HCT116 (cell line): ENCODE data around the gene PPP1R12C. TPM values are rescaled to one million over a fixed set of nuclear protein-coding genes. Genes with fewer than 3 reads are reported as not detected.
"Not testable (repeated sequence)": the region's sequence is repeated elsewhere in the genome, so short reads cannot be mapped to it uniquely, and the experiment has no call there.

Experiments
- ATAC-seq: fragments of 200-7000 bp; cut with Tn5 transposase; 2 replicates; pipeline ENCODE4 v1.9.1; 2020; ENCODE audit warnings: mild to moderate bottlenecking, moderate library complexity
- BruUV-seq: library from RNA; stranded (reverse); fragments of 400-500 nt; replicated peaks from 2 replicates; lab custom pipeline; 2021; lab: Mats Ljungman, UMichigan
- CTCF ChIA-PET: fragments of 300-600 bp; sonication (Branson Sonifier 250); formaldehyde crosslinking; loops from one replicate; lab custom pipeline; 2021; ENCODE audit warnings: antibody characterized with exemption; lab: Charles Lee
- POLR2A ChIA-PET: fragments of 300-600, 350-600 bp; sonication (Branson Sonifier 250); formaldehyde crosslinking; loops from one replicate; lab custom pipeline; 2021; ENCODE audit warnings: antibody characterized with exemption; lab: Charles Lee
- RAD21 ChIA-PET, 2 experiments: fragments of 300-600 bp; sonication (Branson Sonifier 250); formaldehyde crosslinking; loops; one replicate each; lab custom pipeline; 2023; ENCODE audit warnings: low total read pairs in 2 of 2; ENCODE audit not compliant: uncharacterized antibody in 2 of 2, unreplicated experiment in 2 of 2, low non-redundant PET in 1 of 2; lab: Charles Lee
- DNase-seq: peaks from one replicate; pipeline ENCODE4 v3.0.0-alpha.2; 2010; ENCODE audit warnings: low read depth, low spot score
- H2AFZ ChIP-seq: fragments of 200-600 bp; shearing (Covaris generic), sonication (generic); 2 replicates; pipeline ENCODE4 v1.6.1; 2017; ENCODE audit warnings: low read depth, mixed run types, mixed read lengths, antibody characterized with exemption, low read length; ENCODE audit not compliant: poor library complexity, severe bottlenecking
- H3K27ac ChIP-seq: 2 replicates; pipeline ENCODE4 v1.5.1; 2012; ENCODE audit warnings: low read depth, low read length
- H3K27me3 ChIP-seq: fragments of 200-600 bp; sonication (generic); 2 replicates; pipeline ENCODE4 v1.6.1; 2016; ENCODE audit warnings: mixed run types, low read length, mixed read lengths; ENCODE audit not compliant: insufficient read depth
- H3K36me3 ChIP-seq, 2 experiments: fragments of 200-500 bp in 1 of 2; fragments of 200-600 bp in 1 of 2; sonication (Bioruptor generic) in 1 of 2; sonication (generic) in 1 of 2; 2 replicates each; pipeline versions ENCODE4 v1.5.1 to v1.6.1; 2014 to 2016; ENCODE audit warnings: low read length in 2 of 2, inconsistent platforms in 1 of 2, mixed read lengths in 1 of 2, mixed run types in 1 of 2; ENCODE audit not compliant: insufficient read depth in 2 of 2, control insufficient read depth in 1 of 2
- H3K4me1 ChIP-seq, 2 experiments: fragments of 200-600 bp in 1 of 2; sonication (generic) in 1 of 2; 2 replicates each; pipeline versions ENCODE4 v1.5.1 to v1.6.1; 2012 to 2017; ENCODE audit warnings: low read length in 2 of 2, inconsistent platforms in 1 of 2, mild to moderate bottlenecking in 1 of 2, mixed read lengths in 1 of 2, mixed run types in 1 of 2, moderate library complexity in 1 of 2; ENCODE audit not compliant: insufficient read depth in 2 of 2, control insufficient read depth in 1 of 2
- H3K4me2 ChIP-seq: fragments of 200-600 bp; sonication (generic); 2 replicates; pipeline ENCODE4 v1.6.1; 2017; ENCODE audit warnings: mixed run types, low read length, mixed read lengths
- H3K4me3 ChIP-seq, 2 experiments: fragments of 200-600 bp in 1 of 2; sonication (generic) in 1 of 2; replicated peaks in 1 of 2; 2 replicates each; pipeline ENCODE4 v1.5.1; 2011 to 2016; ENCODE audit warnings: low read length in 2 of 2, control low read depth in 1 of 2, low read depth in 1 of 2, mild to moderate bottlenecking in 1 of 2, mixed read lengths in 1 of 2, mixed run types in 1 of 2
- H3K79me2 ChIP-seq: fragments of 200-600 bp; sonication (generic); 2 replicates; pipeline ENCODE4 v1.6.1; 2017; ENCODE audit warnings: mild to moderate bottlenecking, mixed run types, low read length, moderate library complexity, mixed read lengths; ENCODE audit not compliant: insufficient read depth
- H3K9ac ChIP-seq: fragments of 200-600 bp; sonication (generic); 2 replicates; pipeline ENCODE4 v1.6.1; 2016; ENCODE audit warnings: low read length, mixed read lengths
- H3K9me2 ChIP-seq: fragments of 200-600 bp; sonication (generic), shearing (Covaris generic); 2 replicates; pipeline ENCODE4 v1.6.1; 2017; ENCODE audit warnings: mixed run types, mild to moderate bottlenecking, moderate library complexity; ENCODE audit not compliant: insufficient read depth
- H3K9me3 ChIP-seq, 2 experiments: fragments of 200-500 bp in 1 of 2; fragments of 200-600 bp in 1 of 2; sonication (Bioruptor generic) in 1 of 2; sonication (generic) in 1 of 2; 2 replicates each; pipeline ENCODE4 v1.6.1; 2014 to 2017; ENCODE audit warnings: low read length in 2 of 2, mixed read lengths in 2 of 2, inconsistent platforms in 1 of 2, low read depth in 1 of 2, mild to moderate bottlenecking in 1 of 2, mixed run types in 1 of 2, moderate library complexity in 1 of 2; ENCODE audit not compliant: control insufficient read depth in 1 of 2, insufficient read depth in 1 of 2
- H4K20me1 ChIP-seq: fragments of 200-600 bp; sonication (generic), shearing (Covaris generic); 2 replicates; pipeline ENCODE4 v1.6.1; 2017; ENCODE audit warnings: mixed run types, mild to moderate bottlenecking, moderate library complexity; ENCODE audit not compliant: insufficient read depth
- CBX3 ChIP-seq: IDR thresholded peaks from 2 replicates; pipeline ENCODE4 v1.6.1; 2012; ENCODE audit warnings: low read depth
- CEBPB ChIP-seq: IDR thresholded peaks from 2 replicates; pipeline ENCODE4 v1.6.1; 2012; ENCODE audit warnings: low read depth
- EGR1 ChIP-seq: IDR thresholded peaks from 2 replicates; pipeline ENCODE4 v1.6.1; 2012; ENCODE audit warnings: low read depth
- ELF1 ChIP-seq: IDR thresholded peaks from 2 replicates; pipeline ENCODE4 v1.6.1; 2012; ENCODE audit warnings: low read depth, borderline replicate concordance
- EZH2phosphoT487 ChIP-seq: fragments of 200-600 bp; IDR thresholded peaks from 2 replicates; pipeline ENCODE4 v1.6.1; 2018; ENCODE audit warnings: antibody characterized with exemption, borderline replicate concordance
- FOSL1 ChIP-seq: IDR thresholded peaks from 2 replicates; pipeline ENCODE4 v1.6.1; 2012; ENCODE audit warnings: low read depth
- JUND ChIP-seq: IDR thresholded peaks from 2 replicates; pipeline ENCODE4 v1.6.1; 2012
- POLR2A ChIP-seq: IDR thresholded peaks from 2 replicates; pipeline ENCODE4 v1.7.0; 2011; ENCODE audit warnings: borderline replicate concordance; ENCODE audit not compliant: insufficient read depth, insufficient read length; ENCODE audit errors: extremely low read depth
- POLR2AphosphoS5 ChIP-seq: IDR thresholded peaks from 2 replicates; pipeline ENCODE4 v1.6.1; 2011; ENCODE audit warnings: mild to moderate bottlenecking, low read depth, low read length, moderate library complexity
- SIN3A ChIP-seq: IDR thresholded peaks from 2 replicates; pipeline ENCODE4 v1.6.1; 2012; ENCODE audit warnings: low read depth
- SP1 ChIP-seq: IDR thresholded peaks from 2 replicates; pipeline ENCODE4 v1.6.1; 2012; ENCODE audit warnings: low read depth
- SRF ChIP-seq: IDR thresholded peaks from 2 replicates; pipeline ENCODE4 v1.6.1; 2012; ENCODE audit warnings: low read depth
- YY1 ChIP-seq: IDR thresholded peaks from 2 replicates; pipeline ENCODE4 v1.6.1; 2011; ENCODE audit warnings: low read length, low read depth, moderate library complexity, mild to moderate bottlenecking; ENCODE audit not compliant: insufficient replicate concordance; ENCODE audit errors: extremely low read depth
- ZFX ChIP-seq: fragments of 450-650 bp; IDR thresholded peaks from 2 replicates; pipeline ENCODE4 v1.6.1; 2017
- intact Hi-C: fragments of 100-400 bp; cut with micrococcal nuclease; formaldehyde crosslinking; loops from 2 replicates; pipeline ENCODE4 v1.10.0; 2022
- total RNA-seq: library from RNA; stranded (reverse); gene quantifications from one replicate; pipeline ENCODE4 v1.2.1, GENCODE V29; 2021; ENCODE audit not compliant: unreplicated experiment

Gene PPP1R12C
- total RNA-seq, 1 experiment from 2014 or later, result 83.2 TPM

DNA sequence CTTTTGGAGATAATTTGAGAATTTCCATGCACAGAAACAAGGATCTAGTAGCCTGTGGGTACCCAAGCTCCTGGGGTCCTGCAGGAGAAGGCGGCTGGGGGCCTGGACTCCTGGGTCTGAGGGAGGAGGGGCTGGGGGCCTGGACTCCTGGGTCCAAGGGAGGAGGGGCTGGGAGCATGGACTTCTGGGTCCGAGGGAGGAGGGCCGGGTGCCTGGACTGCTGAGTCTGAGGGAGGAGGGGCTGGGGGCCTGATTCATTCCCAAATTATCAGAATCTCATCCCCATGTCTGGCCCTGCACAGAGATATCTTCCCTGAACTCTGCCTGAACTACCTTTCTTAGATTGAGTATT is 54.0 kb downstream of the PPP1R12C start:
- H2AFZ ChIP-seq, result no peak overlapping the region
- no peak overlapping the region; the same call in 1 of the 2 replicates for H3K27ac ChIP-seq
- intact Hi-C loops, result no loop called here
- ChIA-PET CTCF (interaction anchor here (1.6 kb wide), 1 partner anchor 17 kb away, joined by 4 read pairs; no protein-coding TSS in a partner anchor), POLR2A (interaction anchor here (0.6 to 1.3 kb wide), 5 partner anchors 12 to 349 kb away, joined by 3 to 5 read pairs (median 4); no protein-coding TSS in a partner anchor), RAD21 (no interaction called here)
- BruUV-seq, result no TSS peak
- H3K9me2 ChIP-seq, result no peaks in the 10 kb centered on the region
- no peak overlapping the region for H3K4me3 ChIP-seq
- no peak overlapping the region for H3K9ac ChIP-seq
- H3K79me2 ChIP-seq, result peaks cover 42% of the 10 kb centered on the region
- ATAC-seq, result no peak
- H3K4me2 ChIP-seq, result 0 out of 2 replicates have a peak overlapping the region, but pooled peaks have one; percentile 6
- peaks cover 1 to 10% of the 10 kb centered on the region in 2 experiments; a peak in 3 of 4 replicates for H3K36me3 ChIP-seq
- TF ChIP-seq SRF, result peak; percentile 16; the same call in 1 of the 2 replicates
- TF ChIP-seq FOSL1, result no peak
- H4K20me1 ChIP-seq, result no peaks in the 10 kb centered on the region
- no peaks in the 10 kb centered on the region for H3K27me3 ChIP-seq
- H3K9me3 ChIP-seq, result no peaks in the 10 kb centered on the region
- DNase-seq, result no peak
- peaks cover 4 to 14% of the 10 kb centered on the region in 2 experiments; a peak in 2 of 4 replicates for H3K4me1 ChIP-seq

DNA sequence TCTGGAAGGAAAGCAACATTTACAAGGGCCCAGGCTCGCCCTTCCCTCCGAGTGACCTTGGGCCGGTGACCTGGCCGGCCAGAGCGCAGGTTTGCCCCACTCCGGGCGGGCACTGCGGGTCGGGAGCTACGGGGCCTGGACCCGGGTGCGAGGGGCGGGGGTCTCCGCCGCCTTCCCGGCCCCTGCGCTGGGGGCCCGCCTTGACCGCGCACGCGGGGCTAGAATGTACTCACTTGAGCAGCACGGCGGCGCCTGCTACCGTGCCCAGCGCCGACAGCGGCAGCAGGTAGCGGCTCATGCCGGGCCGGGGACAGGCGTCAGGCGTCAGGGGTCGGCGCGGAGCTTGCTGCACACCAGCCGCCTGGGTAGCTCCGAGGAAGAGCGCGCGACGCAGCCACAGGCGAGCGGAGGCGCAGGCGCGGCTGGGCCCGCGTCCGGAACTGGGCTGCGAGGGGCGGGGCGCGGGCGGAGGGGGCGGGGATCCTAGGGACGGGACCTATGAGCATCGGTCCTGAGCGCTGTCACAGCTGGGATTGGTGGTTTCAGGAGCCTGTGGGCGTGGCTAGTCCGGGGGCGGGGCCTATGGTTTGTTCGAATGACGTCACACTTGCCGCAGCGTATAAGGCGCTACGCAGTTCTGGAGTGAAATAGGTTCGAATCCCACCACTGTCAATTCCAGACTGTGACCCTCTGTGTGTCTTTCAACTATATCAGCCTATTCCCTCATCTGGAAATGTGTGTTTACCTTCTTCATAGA is 54.5 kb downstream of the PPP1R12C start, which contains the start of gene RDH13:
Gene RDH13, minus strand, starts transcription at position 414 of the 757 bp plus-strand sequence. Its CDS starts 116 bp downstream, at position 298.
- Histone ChIP-seq H2AFZ (no peak within 1 kb of the TSS), H3K4me3 (peak within 1 kb of the TSS; percentile 57 to 78), H3K36me3 (peaks cover 5 to 15% of the 10 kb centered on the region in 2 experiments; a peak in 3 of 4 replicates), H3K27me3 (no peaks in the 10 kb centered on the region), H3K9me3 (no peaks in the 10 kb centered on the region), H3K4me1 (peaks cover 4 to 14% of the 10 kb centered on the region in 2 experiments; a peak in 2 of 4 replicates), H3K27ac (peak within 1 kb of the TSS; percentile 88), H3K9me2 (no peaks in the 10 kb centered on the region), H3K4me2 (peak within 1 kb of the TSS; percentile 96), H4K20me1 (no peaks in the 10 kb centered on the region), H3K9ac (peak within 1 kb of the TSS; percentile 94), H3K79me2 (peaks cover 47% of the 10 kb centered on the region)
- ChIA-PET CTCF (interaction anchor here (0.8 to 1.6 kb wide), 3 partner anchors 17 to 569 kb away, joined by 3 to 4 read pairs (median 3); no protein-coding TSS in a partner anchor), RAD21 (no interaction called here), POLR2A (interaction anchor here (0.7 to 1.3 kb wide), 4 partner anchors 12 to 57 kb away, joined by 3 to 5 read pairs (median 4); no protein-coding TSS in a partner anchor)
- no TSS peak for BruUV-seq
- DNase-seq (peak; percentile 96), ATAC-seq (peak; percentile 97)
- intact Hi-C loops, result no loop called here
- peak; percentile 72; the same call in 1 of the 2 replicates for TF ChIP-seq CBX3
- TF ChIP-seq CEBPB, result no peak
- no peak for TF ChIP-seq EZH2phosphoT487
- no peak for TF ChIP-seq FOSL1
- TF ChIP-seq JUND, result 0 out of 2 replicates have a peak, but pooled peaks have one; percentile 14
- peak; percentile 57; the same call in 1 of the 2 replicates for TF ChIP-seq SRF
- 0 out of 2 replicates have a peak, but pooled peaks have one; percentile 53 for TF ChIP-seq SIN3A
- TF ChIP-seq ELF1, result no peak
- TF ChIP-seq POLR2A, result peak; percentile 66
- TF ChIP-seq SP1, result peak; percentile 79
- peak; percentile 60; the same call in 1 of the 2 replicates for TF ChIP-seq EGR1
- TF ChIP-seq POLR2AphosphoS5, result peak; percentile 89
- no peak for TF ChIP-seq YY1
- TF ChIP-seq ZFX, result peak; percentile 70; the same call in 1 of the 2 replicates

DNA sequence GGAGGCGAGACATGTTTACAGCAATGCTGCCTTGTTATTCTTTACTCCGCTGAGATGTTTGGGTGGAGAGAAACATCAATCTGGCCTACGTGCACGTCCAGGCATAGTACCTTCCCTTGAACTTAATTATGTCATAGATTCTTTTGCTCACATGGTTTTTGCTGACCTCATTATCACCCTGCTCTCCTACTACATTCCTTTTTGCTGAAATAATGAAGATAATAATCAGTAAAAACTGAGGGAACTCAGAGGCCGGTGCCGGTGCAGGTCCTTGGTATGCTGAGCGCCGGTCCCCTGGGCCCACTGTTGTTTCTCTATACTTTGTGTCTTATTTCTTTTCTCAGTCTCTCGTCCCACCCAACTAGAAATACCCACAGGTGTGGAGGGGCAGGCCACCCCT is 57.1 kb downstream of the PPP1R12C start:
- H3K9me3 ChIP-seq, H2AFZ ChIP-seq, intact Hi-C loops, H3K27ac ChIP-seq, RAD21 ChIA-PET, DNase-seq, POLR2A ChIA-PET, H3K27me3 ChIP-seq, CTCF ChIA-PET, H3K9me2 ChIP-seq, H4K20me1 ChIP-seq, H3K4me2 ChIP-seq, H3K9ac ChIP-seq, H3K4me3 ChIP-seq, ATAC-seq, BruUV-seq: not testable (repeated sequence)
- H3K4me1 ChIP-seq, result peaks cover 4 to 14% of the 10 kb centered on the region in 2 experiments; a peak in 2 of 4 replicates
- H3K79me2 ChIP-seq, result peaks cover 68% of the 10 kb centered on the region
- peaks cover 21 to 26% of the 10 kb centered on the region in 2 experiments; a peak in 3 of 4 replicates for H3K36me3 ChIP-seq
